Measurements from ENCODE around the gene VEGFD. TPM values are rescaled to one million over a fixed set of nuclear protein-coding genes. Genes with fewer than 3 reads are reported as not detected.

Gene VEGFD
- total and polyA plus RNA-seq, 9 of the 15 experiments (the other 6 are each of a cell fraction or from before 2014, with no cell fraction given) = 0.03 TPM; not detected in 8

GRCh38 chrX:15418041-15418706 lies 34.0 kb upstream of the VEGFD start (continued):
- TF ChIP-seq PBX2 (CRISPR knock-in tag; IDR thresholded peaks at IDR 0.05; ENCODE audit: low read depth) (no peak), PBX2 (tag; conservative IDR thresholded peaks at IDR 0.05; ENCODE audit: low read depth) (peak; percentile 74), BCLAF1 (IDR thresholded peaks at IDR 0.05; ENCODE audit: borderline replicate concordance in 1 of 2, control insufficient read depth in 1 of 2, low read depth in 2 of 2, low read length in 1 of 2) (no peak), RBM15 (IDR thresholded peaks at IDR 0.05; ENCODE audit: insufficient read depth, low read length) (no peak), CREB1 (IDR thresholded peaks at IDR 0.05) (no peak), CREB1 (CRISPR knock-in tag; IDR thresholded peaks at IDR 0.05) (no peak), SOX6 (IDR thresholded peaks at IDR 0.05) (no peak)
